Activated T-cell treated with anti-CD3 and anti-CD28 coated beads, Interleukin-2, amount 50 U/mL, for 72 hours (primary cell): ENCODE measurements around the gene FXYD4. TPM values are rescaled to one million over a fixed set of nuclear protein-coding genes. Genes with fewer than 3 reads are reported as not detected.

Source experiments
- ATAC-seq, 2 donors: fragments of 150-1000 bp; cut with Tn5 transposase; replicated peaks in 1 of 2; 2 replicates each; pipeline ENCODE4 v1.10.0; 2021; ENCODE audit warnings: moderate library complexity in 2 of 2, mild to moderate bottlenecking in 1 of 2
- DNase-seq, 2 donors: peaks; one replicate each; pipeline ENCODE4 v3.0.0; 2021 to 2022; ENCODE audit warnings: mixed read lengths in 1 of 2
- H3K27ac Mint-ChIP-seq: one replicate; pipeline ENCODE4 v1.8.0; 2022; ENCODE audit warnings: mild to moderate bottlenecking, moderate library complexity, mixed read lengths
- H3K27me3 Mint-ChIP-seq: one replicate; pipeline ENCODE4 v1.8.0; 2022; ENCODE audit warnings: low read depth, mixed read lengths
- H3K36me3 Mint-ChIP-seq, 2 donors: one replicate each; pipeline ENCODE4 v1.8.0; 2022; ENCODE audit warnings: mixed read lengths in 2 of 2, mild to moderate bottlenecking in 1 of 2; ENCODE audit not compliant: insufficient read depth in 2 of 2
- H3K4me1 Mint-ChIP-seq: one replicate; pipeline ENCODE4 v1.8.0; 2022; ENCODE audit warnings: low read depth, mixed read lengths
- H3K4me3 Mint-ChIP-seq, 2 donors: one replicate each; pipeline ENCODE4 v1.8.0; 2022; ENCODE audit warnings: mild to moderate bottlenecking in 2 of 2, mixed read lengths in 2 of 2, moderate library complexity in 2 of 2
- H3K9me3 Mint-ChIP-seq, 2 donors: one replicate each; pipeline ENCODE4 v1.8.0; 2022; ENCODE audit warnings: mixed read lengths in 2 of 2
- total RNA-seq, 2 donors: library from RNA; stranded (reverse); gene quantifications; one replicate each; pipeline ENCODE4 v1.2.3, GENCODE V29; 2022

The FXYD4 gene
- total RNA-seq, 2 donors from 2014 or later: not detected

GRCh38 chr10:43396061-43396927 lies 24.9 kb downstream of the FXYD4 start:
- H3K4me1 Mint-ChIP-seq: peaks cover 80% of the 10 kb centered on the region
- H3K27ac Mint-ChIP-seq: peak overlapping the region; percentile 69
- ATAC-seq (peak; percentile 66 to 70), DNase-seq (peak; percentile 80 to 83)
- H3K27me3 Mint-ChIP-seq: no peaks in the 10 kb centered on the region
- H3K4me3 Mint-ChIP-seq: peak overlapping the region; percentile 91 to 92
- H3K36me3 Mint-ChIP-seq: peaks cover 30 to 40% of the 10 kb centered on the region in 2 donors
- no peaks in the 10 kb centered on the region for H3K9me3 Mint-ChIP-seq

DNA sequence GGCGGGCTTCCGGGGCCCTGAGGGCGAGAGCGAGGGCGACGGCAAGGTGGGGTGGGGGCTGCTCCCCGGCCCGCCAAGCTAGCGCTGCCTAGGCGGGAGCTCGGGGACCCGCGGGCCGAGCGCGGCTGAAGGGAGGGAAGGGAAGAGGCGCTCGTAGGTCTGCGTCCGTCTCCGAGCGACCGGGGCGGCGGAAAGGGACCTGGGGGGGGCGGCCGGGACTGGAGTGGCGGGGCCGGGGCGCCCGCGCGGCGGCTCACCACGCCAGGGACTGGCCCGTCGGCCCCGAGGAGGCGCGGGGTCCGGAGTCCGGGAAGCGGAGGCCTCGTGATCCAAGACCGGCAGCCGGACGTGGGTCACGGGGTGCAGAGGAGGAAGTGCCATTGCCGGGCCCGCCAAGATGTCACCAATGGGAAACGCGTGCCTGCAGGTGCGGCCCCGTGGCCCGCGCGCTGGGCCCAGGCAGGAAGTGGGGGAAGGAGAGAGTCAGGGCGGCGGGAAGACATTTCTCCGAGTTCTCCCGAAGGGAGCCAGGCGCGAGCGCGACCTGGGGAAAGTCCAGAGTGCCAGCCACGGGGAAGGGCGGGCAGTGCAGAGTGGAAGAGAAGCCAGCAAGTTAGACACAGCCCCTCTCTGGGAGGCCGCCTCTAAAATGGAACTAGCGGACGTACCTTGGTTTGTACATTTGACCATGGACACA lies 25.6 kb downstream of the FXYD4 start:
- H3K36me3 Mint-ChIP-seq: peaks cover 26 to 35% of the 10 kb centered on the region in 2 donors
- peak; percentile 79 to 85 for ATAC-seq
- DNase-seq: peak; percentile 88 to 89
- peaks cover 80% of the 10 kb centered on the region for H3K4me1 Mint-ChIP-seq
- H3K27ac Mint-ChIP-seq: peak overlapping the region; percentile 99
- no peaks in the 10 kb centered on the region for H3K27me3 Mint-ChIP-seq
- H3K4me3 Mint-ChIP-seq: peak overlapping the region; percentile 94 to 100
- H3K9me3 Mint-ChIP-seq: no peaks in the 10 kb centered on the region

GRCh38 chr10:43398939-43399319 lies 27.5 kb downstream of the FXYD4 start:
- Mint-ChIP-seq H3K4me1 (peaks cover 80% of the 10 kb centered on the region), H3K36me3 (peaks cover 18 to 27% of the 10 kb centered on the region in 2 donors), H3K9me3 (no peaks in the 10 kb centered on the region), H3K4me3 (peak overlapping the region; percentile 94 to 100), H3K27ac (peak overlapping the region; percentile 99), H3K27me3 (no peaks in the 10 kb centered on the region)
- DNase-seq (no peak), ATAC-seq (no peak)

GRCh38 chr10:43399320-43400310 lies 28.2 kb downstream of the FXYD4 start:
- Mint-ChIP-seq H3K4me3 (peak overlapping the region; percentile 94 to 100), H3K36me3 (peaks cover 19 to 33% of the 10 kb centered on the region in 2 donors), H3K27ac (peak overlapping the region; percentile 99), H3K9me3 (no peaks in the 10 kb centered on the region), H3K27me3 (no peaks in the 10 kb centered on the region), H3K4me1 (peaks cover 82% of the 10 kb centered on the region)
- DNase-seq (no peak), ATAC-seq (peak; percentile 34 to 55)

DNA sequence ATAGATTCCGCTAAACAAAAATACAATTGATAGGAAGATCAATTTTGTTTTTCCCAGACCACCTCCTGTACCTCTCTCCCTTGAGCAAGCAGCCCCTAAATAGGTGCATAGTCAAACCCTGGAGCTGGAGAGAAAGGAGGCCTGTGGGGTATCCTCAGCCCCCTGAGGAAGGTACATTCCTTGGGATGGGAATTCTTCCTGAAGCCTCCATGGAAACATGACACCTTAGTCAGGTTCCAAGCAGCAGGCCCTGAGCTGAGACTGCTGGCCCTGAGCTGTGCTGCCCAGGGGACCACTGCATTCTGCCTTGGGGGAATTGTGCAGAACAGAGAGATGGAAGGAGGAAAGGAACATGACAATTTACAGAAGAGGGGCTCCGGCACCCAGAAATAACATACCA lies 30.2 kb downstream of the FXYD4 start:
- H3K27me3 Mint-ChIP-seq: no peaks in the 10 kb centered on the region
- no peaks in the 10 kb centered on the region for H3K9me3 Mint-ChIP-seq
- peaks cover 78% of the 10 kb centered on the region for H3K4me1 Mint-ChIP-seq
- peak overlapping the region; percentile 99 for H3K27ac Mint-ChIP-seq
- H3K4me3 Mint-ChIP-seq: peak overlapping the region; percentile 94 to 100
- ATAC-seq (no peak), DNase-seq (no peak)
- peaks cover 19 to 35% of the 10 kb centered on the region in 2 donors for H3K36me3 Mint-ChIP-seq

GRCh38 chr10:43402176-43402575 lies 30.7 kb downstream of the FXYD4 start:
- ATAC-seq (no peak), DNase-seq (no peak)
- peak overlapping the region; percentile 94 to 100 for H3K4me3 Mint-ChIP-seq
- H3K27ac Mint-ChIP-seq: peak overlapping the region; percentile 99
- no peaks in the 10 kb centered on the region for H3K9me3 Mint-ChIP-seq
- peaks cover 19 to 33% of the 10 kb centered on the region in 2 donors for H3K36me3 Mint-ChIP-seq
- peaks cover 78% of the 10 kb centered on the region for H3K4me1 Mint-ChIP-seq
- no peaks in the 10 kb centered on the region for H3K27me3 Mint-ChIP-seq

DNA sequence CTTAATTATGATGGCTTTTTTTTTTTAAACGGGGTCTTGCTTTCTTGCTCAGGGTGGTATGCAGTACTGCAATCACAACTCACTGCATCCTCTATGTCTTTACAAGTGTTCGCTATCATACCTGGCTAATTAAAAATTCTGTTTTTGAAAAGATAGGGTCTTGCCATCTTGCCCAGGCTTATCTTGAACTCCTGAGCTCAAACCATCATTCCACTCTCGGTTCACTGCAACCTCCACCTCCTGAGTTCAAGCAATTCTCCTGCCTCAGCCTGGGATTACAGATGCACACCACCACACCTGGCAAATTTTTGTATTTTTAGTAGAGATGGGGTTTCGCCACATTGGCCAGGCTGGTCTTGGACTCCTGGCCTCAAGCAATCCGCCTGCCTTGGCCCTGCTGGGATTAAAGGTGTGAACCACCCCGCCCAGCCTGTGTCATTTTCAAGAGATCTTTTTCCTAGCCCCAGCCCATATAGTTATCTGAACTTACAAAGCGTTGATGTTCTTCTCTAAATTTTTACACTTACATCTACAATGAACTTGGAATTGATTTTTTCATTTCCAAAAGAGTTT lies 31.5 kb downstream of the FXYD4 start:
- peaks cover 75% of the 10 kb centered on the region for H3K4me1 Mint-ChIP-seq
- H3K36me3 Mint-ChIP-seq: peaks cover 17 to 34% of the 10 kb centered on the region in 2 donors
- ATAC-seq: no peak
- peak overlapping the region; percentile 99 for H3K27ac Mint-ChIP-seq
- H3K4me3 Mint-ChIP-seq: peak overlapping the region; percentile 94 to 100
- no peaks in the 10 kb centered on the region for H3K27me3 Mint-ChIP-seq
- no peaks in the 10 kb centered on the region for H3K9me3 Mint-ChIP-seq
- no peak for DNase-seq

DNA sequence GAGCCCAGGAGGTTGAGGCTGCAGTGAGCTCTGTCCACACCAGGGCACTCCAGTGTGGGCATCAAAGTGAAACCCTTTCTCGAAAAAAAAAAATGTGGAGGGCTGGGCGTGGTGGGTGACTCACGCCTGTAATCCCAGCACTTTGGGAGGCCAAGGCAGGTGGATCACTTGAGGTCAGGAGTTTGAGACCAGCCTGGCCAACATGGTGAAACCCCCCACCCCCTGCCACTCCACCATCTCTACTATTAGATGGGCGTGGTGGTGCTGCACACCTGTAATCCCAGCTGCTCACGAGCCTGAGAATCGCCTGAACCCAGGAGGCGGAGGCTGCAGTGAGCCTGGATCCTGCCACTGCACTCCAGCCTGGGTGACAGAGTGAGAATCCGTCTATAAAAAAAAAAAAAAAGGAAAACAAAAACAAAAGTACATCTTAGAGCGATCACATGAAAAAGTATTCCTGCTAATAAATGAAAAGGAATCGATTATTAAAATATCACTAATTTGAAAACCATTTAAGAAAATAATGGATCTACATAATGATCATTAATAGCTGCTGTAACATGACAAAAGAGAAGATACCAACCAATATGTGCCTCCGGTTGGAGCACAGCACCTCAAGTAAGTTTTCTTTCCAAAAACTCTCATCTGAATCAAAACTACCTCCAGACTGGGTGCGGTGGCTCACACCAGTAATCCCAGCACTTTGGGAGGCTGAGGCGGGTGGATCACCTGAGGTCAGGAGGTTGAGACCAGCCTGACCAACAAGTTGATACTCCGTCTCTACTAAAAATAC lies 32.7 kb downstream of the FXYD4 start:
- H3K4me1 Mint-ChIP-seq: peaks cover 63% of the 10 kb centered on the region
- peaks cover 16 to 37% of the 10 kb centered on the region in 2 donors for H3K36me3 Mint-ChIP-seq
- peak overlapping the region; percentile 99 for H3K27ac Mint-ChIP-seq
- H3K4me3 Mint-ChIP-seq: peak overlapping the region; percentile 94 to 100
- no peaks in the 10 kb centered on the region for H3K27me3 Mint-ChIP-seq
- DNase-seq (no peak), ATAC-seq (peak in 1 of 2 donors; percentile 8)
- H3K9me3 Mint-ChIP-seq: no peaks in the 10 kb centered on the region

DNA sequence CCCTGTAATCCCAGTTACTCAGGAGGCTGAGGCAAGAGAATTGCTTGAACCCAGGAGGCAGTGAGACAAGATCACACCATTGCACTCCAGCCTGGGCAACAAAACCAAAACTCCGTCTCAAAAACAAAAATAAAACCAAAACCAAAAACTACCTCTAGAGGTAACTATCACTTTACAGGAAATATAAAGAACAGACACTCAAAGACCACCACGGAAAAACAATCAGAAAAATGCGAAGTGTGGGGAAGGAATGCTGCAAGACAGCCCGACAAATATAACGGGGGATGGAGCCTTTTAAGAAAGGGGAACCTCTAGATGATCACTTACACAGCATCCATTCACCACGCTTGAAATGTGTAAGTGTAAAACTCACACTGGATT lies 33.3 kb downstream of the FXYD4 start:
- Mint-ChIP-seq H3K4me1 (peaks cover 60% of the 10 kb centered on the region), H3K27me3 (no peaks in the 10 kb centered on the region), H3K27ac (peak overlapping the region; percentile 97), H3K4me3 (peak overlapping the region; percentile 94 to 100), H3K36me3 (peaks cover 16 to 36% of the 10 kb centered on the region in 2 donors), H3K9me3 (no peaks in the 10 kb centered on the region)
- ATAC-seq: no peak
- no peak for DNase-seq

GRCh38 chr10:43407148-43407575 lies 35.7 kb downstream of the FXYD4 start:
- Mint-ChIP-seq H3K27ac (peak overlapping the region; percentile 99), H3K9me3 (no peaks in the 10 kb centered on the region), H3K27me3 (no peaks in the 10 kb centered on the region), H3K4me1 (peaks cover 51% of the 10 kb centered on the region), H3K4me3 (peak overlapping the region; percentile 94 to 100), H3K36me3 (peaks cover 15 to 34% of the 10 kb centered on the region in 2 donors)
- peak; percentile 76 to 81 for DNase-seq
- peak; percentile 8 to 18 for ATAC-seq

GRCh38 chr10:43407576-43408330 lies 36.3 kb downstream of the FXYD4 start:
- no peaks in the 10 kb centered on the region for H3K9me3 Mint-ChIP-seq
- DNase-seq (peak; percentile 92 to 93), ATAC-seq (peak; percentile 49 to 50)
- no peaks in the 10 kb centered on the region for H3K27me3 Mint-ChIP-seq
- peaks cover 45% of the 10 kb centered on the region for H3K4me1 Mint-ChIP-seq
- peak overlapping the region; percentile 99 for H3K27ac Mint-ChIP-seq
- H3K36me3 Mint-ChIP-seq: peaks cover 15 to 32% of the 10 kb centered on the region in 2 donors
- peak overlapping the region; percentile 94 to 100 for H3K4me3 Mint-ChIP-seq
